ENCODE results near the gene HOXA10.

The HOXA10 gene

GRCh38 chr7:27173956-27174873 is at the start of gene HOXA10:
Gene HOXA10 (minus strand): TSS chr7:27174320. CDS start chr7:27174306, 14 bp downstream.
- H3K4me2 ChIP-seq, result peak within 1 kb of the TSS; percentile 70
- no peaks in the 10 kb centered on the region for H3K79me2 ChIP-seq (ENCODE audit: insufficient read depth, low read depth)
- H3K27me3 ChIP-seq (ENCODE audit: insufficient read depth, low read depth), result peaks cover 15% of the 10 kb centered on the region; the same call in 1 of the 2 replicates
- H3K4me3 ChIP-seq (IDR thresholded peaks at IDR 0.05; ENCODE audit: insufficient read depth, low read depth, low read length), result no peak within 1 kb of the TSS
- peak within 1 kb of the TSS; percentile 88 for H3K9ac ChIP-seq
- H4K20me1 ChIP-seq (ENCODE audit: insufficient read depth), result no peaks in the 10 kb centered on the region
- H3K27ac ChIP-seq, result peak within 1 kb of the TSS; percentile 80
- H2AFZ ChIP-seq (ENCODE audit: low read depth), result peak within 1 kb of the TSS; percentile 81
- TF ChIP-seq CTCF (conservative IDR thresholded peaks at IDR 0.05; ENCODE audit: low read depth, low read length), result no peak
- no peaks in the 10 kb centered on the region for H3K36me3 ChIP-seq (ENCODE audit: insufficient read depth)
- H3K4me1 ChIP-seq (ENCODE audit: low read depth, poor library complexity, severe bottlenecking), result peaks cover 17% of the 10 kb centered on the region

GRCh38 chr7:27221201-27221797 is 47.2 kb upstream of the HOXA10 start:
- Histone ChIP-seq H3K27ac (no peak overlapping the region), H2AFZ (ENCODE audit: low read depth) (no peak overlapping the region), H3K4me1 (ENCODE audit: low read depth, poor library complexity, severe bottlenecking) (peaks cover 9% of the 10 kb centered on the region), H3K27me3 (ENCODE audit: insufficient read depth, low read depth) (no peaks in the 10 kb centered on the region), H3K79me2 (ENCODE audit: insufficient read depth, low read depth) (no peaks in the 10 kb centered on the region), H3K36me3 (ENCODE audit: insufficient read depth) (no peaks in the 10 kb centered on the region), H4K20me1 (ENCODE audit: insufficient read depth) (no peaks in the 10 kb centered on the region), H3K9ac (no peak overlapping the region), H3K4me2 (no peak overlapping the region), H3K4me3 (IDR thresholded peaks at IDR 0.05; ENCODE audit: insufficient read depth, low read depth, low read length) (no peak overlapping the region)
- no peak for TF ChIP-seq CTCF (conservative IDR thresholded peaks at IDR 0.05; ENCODE audit: low read depth, low read length)

- Histone ChIP-seq H4K20me1 (ENCODE audit: insufficient read depth) (no peaks in the 10 kb centered on the region), H3K36me3 (ENCODE audit: insufficient read depth) (no peaks in the 10 kb centered on the region), H3K4me3 (IDR thresholded peaks at IDR 0.05; ENCODE audit: insufficient read depth, low read depth, low read length) (no peak overlapping the region), H3K79me2 (ENCODE audit: insufficient read depth, low read depth) (no peaks in the 10 kb centered on the region), H3K27ac (no peak overlapping the region), H2AFZ (ENCODE audit: low read depth) (no peak overlapping the region), H3K4me2 (no peak overlapping the region), H3K27me3 (ENCODE audit: insufficient read depth, low read depth) (no peaks in the 10 kb centered on the region), H3K9ac (no peak overlapping the region), H3K4me1 (ENCODE audit: low read depth, poor library complexity, severe bottlenecking) (peaks cover 9% of the 10 kb centered on the region)
- no peak for TF ChIP-seq CTCF (conservative IDR thresholded peaks at IDR 0.05; ENCODE audit: low read depth, low read length)
Measured at GRCh38 chr7:27220440-27220955, 46.4 kb upstream of the HOXA10 start.

- no peak for TF ChIP-seq CTCF (conservative IDR thresholded peaks at IDR 0.05; ENCODE audit: low read depth, low read length)
- Histone ChIP-seq H2AFZ (ENCODE audit: low read depth) (no peak overlapping the region), H3K36me3 (ENCODE audit: insufficient read depth) (no peaks in the 10 kb centered on the region), H3K4me2 (no peak overlapping the region), H3K27ac (no peak overlapping the region), H3K27me3 (ENCODE audit: insufficient read depth, low read depth) (no peaks in the 10 kb centered on the region), H3K9ac (no peak overlapping the region), H3K4me1 (ENCODE audit: low read depth, poor library complexity, severe bottlenecking) (peaks cover 9% of the 10 kb centered on the region), H3K79me2 (ENCODE audit: insufficient read depth, low read depth) (no peaks in the 10 kb centered on the region), H3K4me3 (IDR thresholded peaks at IDR 0.05; ENCODE audit: insufficient read depth, low read depth, low read length) (no peak overlapping the region), H4K20me1 (ENCODE audit: insufficient read depth) (no peaks in the 10 kb centered on the region)
Measured at GRCh38 chr7:27219821-27220220, 45.7 kb upstream of the HOXA10 start.
